Endothelial cell of umbilical vein (primary cell): ENCODE data around the gene OSBP2. TPM values are rescaled to one million over a fixed set of nuclear protein-coding genes. Genes with fewer than 3 reads are reported as not detected.

Experiments used
- BruUV-seq: library from RNA; stranded (reverse); fragments of 400-500 nt; replicated peaks from 2 replicates; lab custom pipeline; 2021; lab: Mats Ljungman, UMichigan
- CTCF ChIA-PET: fragments of 300-600, 350-600 bp; sonication (Branson Sonifier 250); formaldehyde crosslinking; loops from one replicate; lab custom pipeline; 2021; ENCODE audit warnings: antibody characterized with exemption, inconsistent platforms; lab: Charles Lee
- POLR2A ChIA-PET: fragments of 300-600, 350-600 bp; sonication (Branson Sonifier 250); formaldehyde crosslinking; loops from one replicate; lab custom pipeline; 2021; ENCODE audit warnings: antibody characterized with exemption, inconsistent platforms; lab: Charles Lee
- DNase-seq: peaks from one replicate; pipeline ENCODE4 v3.0.0-alpha.2; 2011; ENCODE audit warnings: low read depth, low spot score
- FAIRE-seq: peaks from 2 replicates; lab custom pipeline; 2011; peaks lifted over from hg19 to GRCh38; lab: Jason Lieb, UNC
- H2AFZ ChIP-seq: 2 replicates; pipeline ENCODE4 v1.6.0; 2012; ENCODE audit warnings: low read depth, low read length, control low read depth, inconsistent platforms
- H3K27ac ChIP-seq: 2 replicates; pipeline ENCODE4 v1.5.1; 2011; ENCODE audit warnings: low read depth, mild to moderate bottlenecking, control low read depth, low read length, moderate library complexity; ENCODE audit not compliant: insufficient read depth
- H3K27me3 ChIP-seq, 2 experiments: 2 replicates each; pipeline versions ENCODE4 v1.6.0 to v1.6.1; 2011; ENCODE audit warnings: low read length in 2 of 2, mixed read lengths in 1 of 2; ENCODE audit not compliant: control insufficient read depth in 2 of 2, insufficient read depth in 2 of 2
- H3K36me3 ChIP-seq, 2 experiments: 2 replicates in 1 of 2; 3 replicates in 1 of 2; pipeline ENCODE4 v1.5.1; 2011; ENCODE audit warnings: low read length in 2 of 2, mild to moderate bottlenecking in 1 of 2, moderate library complexity in 1 of 2; ENCODE audit not compliant: control insufficient read depth in 2 of 2, insufficient read depth in 2 of 2; ENCODE audit errors: extremely low read depth in 1 of 2
- H3K4me1 ChIP-seq: 3 replicates; pipeline ENCODE4 v1.5.1; 2011; ENCODE audit warnings: mild to moderate bottlenecking, low read length; ENCODE audit not compliant: control insufficient read depth, insufficient read depth; ENCODE audit errors: extremely low read depth
- H3K4me2 ChIP-seq: 2 replicates; pipeline ENCODE4 v1.6.1; 2011; ENCODE audit warnings: low read length, control low read depth, mixed read lengths; ENCODE audit not compliant: insufficient read depth
- H3K4me3 ChIP-seq, 3 experiments: fragments of 200-600 bp in 1 of 3; sonication (generic), shearing (Covaris generic) in 1 of 3; replicated peaks in 1 of 3; 2 replicates each; pipeline ENCODE4 v1.5.1; 2011 to 2016; ENCODE audit warnings: control low read depth in 3 of 3, low read length in 3 of 3, mild to moderate bottlenecking in 2 of 3, inconsistent platforms in 1 of 3, low read depth in 1 of 3, moderate library complexity in 1 of 3; ENCODE audit not compliant: insufficient read depth in 1 of 3
- H3K79me2 ChIP-seq: 2 replicates; pipeline ENCODE4 v1.6.0; 2012; ENCODE audit warnings: low read length, inconsistent platforms; ENCODE audit not compliant: control insufficient read depth, insufficient read depth
- H3K9ac ChIP-seq: replicated peaks from 2 replicates; pipeline ENCODE3; 2011; ENCODE audit warnings: low read length, control low read depth; ENCODE audit not compliant: insufficient read depth; ENCODE audit errors: extremely low read depth
- H3K9me1 ChIP-seq: replicated peaks from 3 replicates; pipeline ENCODE4 v1.6.0; 2011; ENCODE audit warnings: mild to moderate bottlenecking, low read length; ENCODE audit not compliant: control insufficient read depth, insufficient read depth; ENCODE audit errors: extremely low read depth
- H3K9me3 ChIP-seq: replicated peaks from 2 replicates; pipeline ENCODE4 v1.5.1; 2012; ENCODE audit warnings: low read length, inconsistent platforms; ENCODE audit not compliant: control insufficient read depth, insufficient read depth
- H4K20me1 ChIP-seq: replicated peaks from 2 replicates; pipeline ENCODE3; 2011; ENCODE audit warnings: mild to moderate bottlenecking, low read length; ENCODE audit not compliant: control insufficient read depth, insufficient read depth; ENCODE audit errors: extremely low read depth
- EZH2 ChIP-seq: IDR thresholded peaks from 2 replicates; pipeline ENCODE4 v1.6.1; 2012; ENCODE audit warnings: borderline replicate concordance, low read depth, mild to moderate bottlenecking, moderate library complexity, low read length, inconsistent platforms; ENCODE audit not compliant: severe bottlenecking
- FOS ChIP-seq: IDR thresholded peaks from 2 replicates; pipeline ENCODE4 v1.6.1; 2011; ENCODE audit warnings: mild to moderate bottlenecking, low read length, moderate library complexity, borderline replicate concordance; ENCODE audit not compliant: insufficient read depth
- GATA2 ChIP-seq: IDR thresholded peaks from 2 replicates; pipeline ENCODE4 v1.7.0; 2011; ENCODE audit warnings: low read depth, mild to moderate bottlenecking, moderate library complexity, mixed read lengths, low read length; ENCODE audit not compliant: insufficient read length, insufficient read depth
- JUN ChIP-seq: IDR thresholded peaks from 2 replicates; pipeline ENCODE4 v1.6.1; 2011; ENCODE audit warnings: borderline replicate concordance, low read depth; ENCODE audit not compliant: insufficient read length, insufficient read depth
- MAX ChIP-seq: IDR thresholded peaks from 2 replicates; pipeline ENCODE4 v1.6.1; 2011; ENCODE audit not compliant: insufficient read depth, insufficient read length
- MYC ChIP-seq: IDR thresholded peaks from one replicate; pipeline ENCODE4 v1.6.1; 2011; ENCODE audit warnings: mild to moderate bottlenecking, low read depth, low read length
- POLR2A ChIP-seq: IDR thresholded peaks from 2 replicates; pipeline ENCODE4 v1.6.1; 2012; ENCODE audit warnings: low read depth, mild to moderate bottlenecking, control low read depth, low read length
- POLR2AphosphoS5 ChIP-seq: IDR thresholded peaks from 2 replicates; pipeline ENCODE4 v1.6.1; 2012; ENCODE audit warnings: low read depth, mild to moderate bottlenecking, control low read depth, low read length, moderate library complexity; ENCODE audit not compliant: insufficient read depth
- dilution Hi-C: fragments of 300-500 bp; cut with MboI; formaldehyde crosslinking; loops from one replicate; pipeline ENCODE4 v1.15.0; 2019; ENCODE audit warnings: low sequenced_read_pairs; ENCODE audit not compliant: extremely low pct_ligation_motif_present
- intact Hi-C: fragments of 100-400 bp; cut with micrococcal nuclease; formaldehyde crosslinking; loops from one replicate; pipeline ENCODE4 v1.10.0; 2022
- polyA plus RNA-seq, 4 experiments: library from polyadenylated mRNA; depleted of rRNA in 3 of 4; stranded (reverse) in 3 of 4; unstranded in 1 of 4; fragments of >200 nt; gene quantifications; 2 replicates each; pipeline versions ENCODE4 v1.2.1 to v1.2.3, GENCODE V29; 2011 to 2012; ENCODE audit warnings: missing spikeins in 1 of 4
- total RNA-seq: library from RNA; stranded (reverse); gene quantifications from 2 replicates; pipeline ENCODE4 v1.2.3, GENCODE V29; 2021
- TF ChIP-seq, protein P1 (sequence below), 2 donors: IDR thresholded peaks; 1 replicate in 1 of 2; 2 replicates in 1 of 2; pipeline ENCODE4 v1.5.1; 2011; ENCODE audit warnings: low read length in 2 of 2, mild to moderate bottlenecking in 2 of 2, moderate library complexity in 2 of 2, control low read depth in 1 of 2, inconsistent platforms in 1 of 2, low read depth in 1 of 2; ENCODE audit not compliant: insufficient read depth in 1 of 2; ENCODE audit errors: extremely low read depth in 1 of 2

OSBP2 gene
- total and polyA plus RNA-seq, 2 donors (not counting 3 experiments of a cell fraction or from before 2014, with no cell fraction given) = 4.1 to 7.5 TPM

- DNase-seq (no peak), FAIRE-seq (no peak)
- H3K9ac ChIP-seq = no peak overlapping the region
- H3K4me2 ChIP-seq = no peak overlapping the region
- H3K79me2 ChIP-seq = no peaks in the 10 kb centered on the region
- CTCF ChIA-PET = no interaction called here
- TF ChIP-seq FOS = peak; percentile 12
- TF ChIP-seq, protein P1, sequence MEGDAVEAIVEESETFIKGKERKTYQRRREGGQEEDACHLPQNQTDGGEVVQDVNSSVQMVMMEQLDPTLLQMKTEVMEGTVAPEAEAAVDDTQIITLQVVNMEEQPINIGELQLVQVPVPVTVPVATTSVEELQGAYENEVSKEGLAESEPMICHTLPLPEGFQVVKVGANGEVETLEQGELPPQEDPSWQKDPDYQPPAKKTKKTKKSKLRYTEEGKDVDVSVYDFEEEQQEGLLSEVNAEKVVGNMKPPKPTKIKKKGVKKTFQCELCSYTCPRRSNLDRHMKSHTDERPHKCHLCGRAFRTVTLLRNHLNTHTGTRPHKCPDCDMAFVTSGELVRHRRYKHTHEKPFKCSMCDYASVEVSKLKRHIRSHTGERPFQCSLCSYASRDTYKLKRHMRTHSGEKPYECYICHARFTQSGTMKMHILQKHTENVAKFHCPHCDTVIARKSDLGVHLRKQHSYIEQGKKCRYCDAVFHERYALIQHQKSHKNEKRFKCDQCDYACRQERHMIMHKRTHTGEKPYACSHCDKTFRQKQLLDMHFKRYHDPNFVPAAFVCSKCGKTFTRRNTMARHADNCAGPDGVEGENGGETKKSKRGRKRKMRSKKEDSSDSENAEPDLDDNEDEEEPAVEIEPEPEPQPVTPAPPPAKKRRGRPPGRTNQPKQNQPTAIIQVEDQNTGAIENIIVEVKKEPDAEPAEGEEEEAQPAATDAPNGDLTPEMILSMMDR (IDR thresholded peaks at IDR 0.05; ENCODE audit: extremely low read depth in 1 of 2, insufficient read depth in 1 of 2, low read depth in 1 of 2, low read length in 2 of 2) = no peak
- H2AFZ ChIP-seq = no peak overlapping the region
- peaks cover 0 to 2% of the 10 kb centered on the region in 2 experiments for H3K27me3 ChIP-seq
- no TSS peak for BruUV-seq
- dilution Hi-C loops = no loop called here
- no peak overlapping the region for H3K27ac ChIP-seq
- POLR2A ChIA-PET = no interaction called here
- no peaks in the 10 kb centered on the region for H3K36me3 ChIP-seq
- no peaks in the 10 kb centered on the region for H3K4me1 ChIP-seq
- no peak overlapping the region for H3K4me3 ChIP-seq
- H3K9me1 ChIP-seq = no peaks in the 10 kb centered on the region
- H3K9me3 ChIP-seq = no peaks in the 10 kb centered on the region
- H4K20me1 ChIP-seq = no peaks in the 10 kb centered on the region
- intact Hi-C loops = no loop called here
Measured at GRCh38 chr22:30847583-30847982, 152.9 kb downstream of the OSBP2 start.

DNA sequence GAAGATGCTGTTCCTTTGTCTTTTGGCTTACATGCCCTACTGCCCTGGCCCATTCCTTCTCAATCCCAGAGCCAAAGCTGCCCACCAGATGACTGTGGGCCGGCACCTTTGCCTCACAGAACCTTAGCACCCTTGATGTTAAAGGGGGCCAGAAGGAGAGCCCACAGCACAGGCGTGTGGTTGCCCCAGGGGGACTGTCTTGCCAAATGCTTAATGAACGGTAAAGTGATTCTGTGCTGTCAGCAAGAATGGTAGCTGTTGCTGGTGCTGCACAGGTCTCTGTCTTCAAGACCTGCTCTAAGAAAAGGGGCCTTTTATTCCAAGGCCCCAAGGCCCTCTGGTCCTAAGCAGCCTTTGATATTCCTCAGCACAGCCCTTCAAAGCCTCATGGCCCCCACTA, 160.6 kb downstream of the OSBP2 start:
- no peak overlapping the region for H2AFZ ChIP-seq
- H3K9me3 ChIP-seq = no peaks in the 10 kb centered on the region
- H3K4me3 ChIP-seq = no peak overlapping the region
- DNase-seq = no peak
- no TSS peak for BruUV-seq
- no peak overlapping the region for H3K27ac ChIP-seq
- dilution Hi-C loops = no loop called here
- TF ChIP-seq MAX = no peak
- TF ChIP-seq GATA2 = no peak
- TF ChIP-seq POLR2A = no peak
- TF ChIP-seq, protein P1 (IDR thresholded peaks at IDR 0.05; ENCODE audit: extremely low read depth in 1 of 2, insufficient read depth in 1 of 2, low read depth in 1 of 2, low read length in 2 of 2) = no peak
- no peak for TF ChIP-seq FOS
- no peak for TF ChIP-seq EZH2
- TF ChIP-seq MYC = no peak
- TF ChIP-seq POLR2AphosphoS5 = no peak
- no peak for TF ChIP-seq JUN
- POLR2A ChIA-PET = no interaction called here
- H3K36me3 ChIP-seq = no peaks in the 10 kb centered on the region
- no peaks in the 10 kb centered on the region for H3K27me3 ChIP-seq
- no peak for FAIRE-seq
- no peaks in the 10 kb centered on the region for H3K79me2 ChIP-seq
- H4K20me1 ChIP-seq = no peaks in the 10 kb centered on the region
- H3K4me1 ChIP-seq = no peaks in the 10 kb centered on the region
- H3K9me1 ChIP-seq = no peaks in the 10 kb centered on the region
- intact Hi-C loops = no loop called here
- CTCF ChIA-PET = interaction anchor here (1.0 kb wide), 1 partner anchor 12 kb away, joined by 3 read pairs; no protein-coding TSS in a partner anchor
- no peak overlapping the region for H3K9ac ChIP-seq
- no peak overlapping the region for H3K4me2 ChIP-seq
